Mesendoderm (in vitro differentiated cells): ENCODE data around the gene ANGPT4.
A peak's percentile ranks its signal among the peaks of the same experiment; 100 is the strongest.

ENCODE experiments used
- DNase-seq: peaks from one replicate; pipeline ENCODE4 v3.0.0; 2013
- H2AK5ac ChIP-seq: 2 replicates; pipeline ENCODE4 v1.6.1; 2013; ENCODE audit warnings: low read length, inconsistent platforms
- H2BK120ac ChIP-seq: 2 replicates; pipeline ENCODE4 v1.6.1; 2013; ENCODE audit warnings: low read depth, mild to moderate bottlenecking, low read length, moderate library complexity, mixed read lengths
- H2BK15ac ChIP-seq: replicated peaks from 2 replicates; pipeline ENCODE4 v1.6.1; 2013; ENCODE audit warnings: low read depth, mild to moderate bottlenecking, moderate library complexity
- H2BK5ac ChIP-seq: 2 replicates; pipeline ENCODE4 v1.6.1; 2013; ENCODE audit warnings: low read length, inconsistent platforms
- H3K18ac ChIP-seq: 2 replicates; pipeline ENCODE4 v1.6.1; 2013; ENCODE audit warnings: mild to moderate bottlenecking, low read length, mixed read lengths
- H3K23ac ChIP-seq: one replicate; pipeline ENCODE4 v1.6.1; 2013; ENCODE audit warnings: low read length
- H3K27ac ChIP-seq: 2 replicates; pipeline ENCODE4 v1.5.1; 2013; ENCODE audit warnings: low read depth, mild to moderate bottlenecking, inconsistent platforms, low read length, moderate library complexity
- H3K27me3 ChIP-seq: 2 replicates; pipeline ENCODE4 v1.6.1; 2013; ENCODE audit warnings: low read length, control low read depth, mild to moderate bottlenecking, inconsistent platforms; ENCODE audit not compliant: insufficient read depth, poor library complexity
- H3K36me3 ChIP-seq: 2 replicates; pipeline ENCODE4 v1.6.1; 2013; ENCODE audit warnings: low read length, inconsistent platforms; ENCODE audit not compliant: control insufficient read depth, insufficient read depth
- H3K4ac ChIP-seq: one replicate; pipeline ENCODE4 v1.6.1; 2013; ENCODE audit warnings: low read depth, mild to moderate bottlenecking, low read length, moderate library complexity
- H3K4me1 ChIP-seq: 2 replicates; pipeline ENCODE4 v1.6.1; 2013; ENCODE audit warnings: low read depth, low read length, inconsistent platforms; ENCODE audit not compliant: control insufficient read depth
- H3K4me2 ChIP-seq: 2 replicates; pipeline ENCODE4 v1.6.1; 2013; ENCODE audit warnings: low read length
- H3K4me3 ChIP-seq: 2 replicates; pipeline ENCODE4 v1.5.1; 2013; ENCODE audit warnings: mild to moderate bottlenecking, low read length
- H3K56ac ChIP-seq: one replicate; pipeline ENCODE4 v1.6.1; 2013; ENCODE audit warnings: low read length
- H3K79me1 ChIP-seq: 2 replicates; pipeline ENCODE4 v1.6.1; 2013; ENCODE audit warnings: low read length, inconsistent platforms
- H3K79me2 ChIP-seq: 2 replicates; pipeline ENCODE4 v1.6.1; 2013; ENCODE audit warnings: mild to moderate bottlenecking, low read length; ENCODE audit not compliant: control insufficient read depth, insufficient read depth
- H3K9ac ChIP-seq: 2 replicates; pipeline ENCODE4 v1.6.1; 2013; ENCODE audit warnings: low read length, inconsistent platforms
- H4K5ac ChIP-seq: one replicate; pipeline ENCODE4 v1.6.1; 2013; ENCODE audit warnings: low read length
- H4K8ac ChIP-seq: one replicate; pipeline ENCODE4 v1.6.1; 2013; ENCODE audit warnings: low read depth, mild to moderate bottlenecking, control low read depth, low read length, moderate library complexity
- WGBS: extraction: QIAGEN DNeasy Blood & Tissue Kit; methylation state at CpG from one replicate; pipeline ENCODE4 v1.1.7; 2013; ENCODE audit warnings: low lambda C conversion rate, missing lambda C conversion rate; ENCODE audit not compliant: insufficient coverage; ENCODE audit errors: extremely low coverage; 5-methylcytosine and 5-hydroxymethylcytosine counted together

Gene ANGPT4

DNA sequence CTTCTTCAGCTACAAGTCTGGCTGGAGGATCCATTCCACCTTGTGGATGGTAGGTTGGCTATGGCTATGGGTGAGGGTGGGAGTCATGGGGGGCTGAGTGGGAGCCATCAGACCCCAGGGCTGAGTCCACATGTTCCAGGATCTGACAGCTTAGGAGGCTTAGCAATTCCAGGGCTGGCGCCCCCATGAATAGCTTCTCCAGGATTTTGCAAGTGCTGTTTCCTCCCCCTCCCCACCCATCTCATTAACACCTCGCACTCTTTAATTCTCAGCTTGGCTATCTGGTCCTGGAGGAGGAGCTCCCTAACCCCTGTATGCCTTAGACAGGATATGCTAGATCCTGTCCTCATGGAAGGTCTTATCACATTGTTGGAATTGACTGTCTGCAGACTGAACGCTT lies 39.0 kb upstream of the ANGPT4 start:
- Histone ChIP-seq H3K79me1 (no peaks in the 10 kb centered on the region), H2AK5ac (no peak overlapping the region), H2BK120ac (no peak overlapping the region), H3K4ac (no peak overlapping the region), H3K56ac (peak overlapping the region; percentile 6), H3K4me2 (no peak overlapping the region), H2BK15ac (no peak overlapping the region), H3K18ac (no peak overlapping the region), H3K27ac (peak overlapping the region; percentile 18), H3K9ac (no peak overlapping the region), H3K4me1 (peaks cover 6% of the 10 kb centered on the region), H3K36me3 (no peaks in the 10 kb centered on the region), H3K4me3 (no peak overlapping the region), H3K79me2 (no peaks in the 10 kb centered on the region), H2BK5ac (peak overlapping the region; percentile 61), H4K5ac (no peak overlapping the region), H3K23ac (no peak overlapping the region), H3K27me3 (no peaks in the 10 kb centered on the region), H4K8ac (no peak overlapping the region)
- DNase-seq: peak; percentile 92
- no CpG with 5 or more reads among the region's 3 CpGs for WGBS

GRCh38 chr20:953742-954141 lies 37.6 kb upstream of the ANGPT4 start:
- Histone ChIP-seq H4K8ac (no peak overlapping the region), H3K36me3 (no peaks in the 10 kb centered on the region), H3K23ac (no peak overlapping the region), H3K79me1 (no peaks in the 10 kb centered on the region), H3K18ac (no peak overlapping the region), H4K5ac (no peak overlapping the region), H3K56ac (no peak overlapping the region), H3K9ac (no peak overlapping the region), H2BK15ac (no peak overlapping the region), H2BK5ac (no peak overlapping the region), H3K4me1 (peaks cover 6% of the 10 kb centered on the region), H3K27me3 (no peaks in the 10 kb centered on the region), H3K4ac (no peak overlapping the region), H3K4me2 (no peak overlapping the region), H3K27ac (no peak overlapping the region), H2BK120ac (no peak overlapping the region), H2AK5ac (no peak overlapping the region), H3K79me2 (no peaks in the 10 kb centered on the region), H3K4me3 (no peak overlapping the region)
- no CpG with 5 or more reads among the region's 11 CpGs for WGBS
- peak; percentile 37 for DNase-seq

- no peak overlapping the region for H2AK5ac ChIP-seq
- peaks cover 6% of the 10 kb centered on the region for H3K4me1 ChIP-seq
- no peak overlapping the region for H4K5ac ChIP-seq
- no peak overlapping the region for H3K56ac ChIP-seq
- no peak for DNase-seq
- no peak overlapping the region for H2BK15ac ChIP-seq
- H3K4me3 ChIP-seq: no peak overlapping the region
- H3K79me2 ChIP-seq: no peaks in the 10 kb centered on the region
- H2BK120ac ChIP-seq: no peak overlapping the region
- H2BK5ac ChIP-seq: no peak overlapping the region
- no CpG with 5 or more reads among the region's 8 CpGs for WGBS
- no peaks in the 10 kb centered on the region for H3K27me3 ChIP-seq
- no peak overlapping the region for H3K23ac ChIP-seq
- no peaks in the 10 kb centered on the region for H3K36me3 ChIP-seq
- H3K9ac ChIP-seq: no peak overlapping the region
- no peak overlapping the region for H3K4ac ChIP-seq
- no peak overlapping the region for H3K4me2 ChIP-seq
- H3K18ac ChIP-seq: no peak overlapping the region
- H3K79me1 ChIP-seq: no peaks in the 10 kb centered on the region
- no peak overlapping the region for H4K8ac ChIP-seq
- no peak overlapping the region for H3K27ac ChIP-seq
These were observed 36.2 kb upstream of the ANGPT4 start for GRCh38 chr20:952196-952795.

GRCh38 chr20:951384-952169 lies 35.4 kb upstream of the ANGPT4 start:
- no peaks in the 10 kb centered on the region for H3K36me3 ChIP-seq
- H3K79me2 ChIP-seq: no peaks in the 10 kb centered on the region
- H4K5ac ChIP-seq: no peak overlapping the region
- no peak overlapping the region for H3K27ac ChIP-seq
- DNase-seq: no peak
- no peak overlapping the region for H3K9ac ChIP-seq
- H3K79me1 ChIP-seq: no peaks in the 10 kb centered on the region
- H3K4me2 ChIP-seq: no peak overlapping the region
- no peak overlapping the region for H2BK15ac ChIP-seq
- no peak overlapping the region for H3K4ac ChIP-seq
- H2AK5ac ChIP-seq: no peak overlapping the region
- peaks cover 6% of the 10 kb centered on the region for H3K4me1 ChIP-seq
- no peak overlapping the region for H3K18ac ChIP-seq
- no peak overlapping the region for H4K8ac ChIP-seq
- no peak overlapping the region for H3K23ac ChIP-seq
- H2BK5ac ChIP-seq: no peak overlapping the region
- H3K27me3 ChIP-seq: no peaks in the 10 kb centered on the region
- no peak overlapping the region for H3K56ac ChIP-seq
- H2BK120ac ChIP-seq: no peak overlapping the region
- no CpG with 5 or more reads among the region's 21 CpGs for WGBS
- no peak overlapping the region for H3K4me3 ChIP-seq

DNA sequence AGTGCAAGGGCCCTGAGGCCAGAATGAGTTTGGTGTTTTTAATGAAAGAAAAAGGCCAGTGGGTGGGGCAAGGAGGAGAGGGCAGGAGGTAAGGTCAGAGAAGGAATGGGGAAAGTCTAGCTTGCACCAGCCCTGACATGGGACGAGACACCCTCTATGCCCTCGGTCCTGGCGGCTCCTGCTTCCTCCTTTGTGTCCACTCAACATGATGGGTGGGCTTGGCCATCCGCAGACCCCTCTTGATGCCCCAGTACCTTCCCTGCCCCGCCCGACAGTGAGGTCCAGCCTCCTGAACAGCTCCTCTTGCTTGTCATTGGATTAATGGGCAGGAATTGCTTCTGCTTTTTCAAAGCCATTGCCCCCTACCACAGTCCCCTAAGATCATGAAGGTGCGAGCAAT lies 33.6 kb upstream of the ANGPT4 start:
- H2AK5ac ChIP-seq: no peak overlapping the region
- no peak overlapping the region for H2BK120ac ChIP-seq
- H4K5ac ChIP-seq: no peak overlapping the region
- H3K4ac ChIP-seq: no peak overlapping the region
- no peak overlapping the region for H3K18ac ChIP-seq
- no peak overlapping the region for H4K8ac ChIP-seq
- no peak overlapping the region for H3K4me3 ChIP-seq
- no peak overlapping the region for H3K56ac ChIP-seq
- no peaks in the 10 kb centered on the region for H3K27me3 ChIP-seq
- H3K36me3 ChIP-seq: no peaks in the 10 kb centered on the region
- no peak overlapping the region for H3K27ac ChIP-seq
- H3K79me2 ChIP-seq: no peaks in the 10 kb centered on the region
- no peak overlapping the region for H2BK15ac ChIP-seq
- no peak overlapping the region for H3K9ac ChIP-seq
- H2BK5ac ChIP-seq: no peak overlapping the region
- DNase-seq: no peak
- H3K4me2 ChIP-seq: no peak overlapping the region
- no CpG with 5 or more reads among the region's 7 CpGs for WGBS
- H3K79me1 ChIP-seq: no peaks in the 10 kb centered on the region
- H3K23ac ChIP-seq: no peak overlapping the region
- peaks cover under 1% of the 10 kb centered on the region for H3K4me1 ChIP-seq
